GM23338 (cell line): ENCODE measurements around the gene HS6ST3. TPM values are rescaled to one million over a fixed set of nuclear protein-coding genes. Genes with fewer than 3 reads are reported as not detected.

Experiments
- ATAC-seq: fragments of 200-7000 bp; cut with Tn5 transposase; 3 replicates; pipeline ENCODE4 v1.9.1; 2020
- DNase-seq: peaks from one replicate; pipeline ENCODE4 v3.0.0-alpha.2; 2015; ENCODE audit warnings: low spot score
- H2AFZ ChIP-seq: fragments of 200-600 bp; sonication (generic); 2 replicates; pipeline ENCODE4 v1.8.0; 2016; ENCODE audit warnings: antibody characterized with exemption, mild to moderate bottlenecking, moderate library complexity
- H3F3A ChIP-seq: fragments of 200-600 bp; sonication (generic); replicated peaks from 2 replicates; pipeline ENCODE4 v1.8.0; 2017; ENCODE audit warnings: antibody characterized with exemption, mixed run types, low read depth
- H3K27ac ChIP-seq: fragments of 200-600 bp; sonication (generic); 2 replicates; pipeline ENCODE4 v1.6.1; 2016; ENCODE audit warnings: low read depth
- H3K27me3 ChIP-seq: fragments of 200-600 bp; sonication (generic); 2 replicates; pipeline ENCODE4 v1.8.0; 2016; ENCODE audit warnings: mild to moderate bottlenecking, mixed run types, moderate library complexity; ENCODE audit not compliant: insufficient read depth
- H3K36me3 ChIP-seq: fragments of 200-600 bp; sonication (generic); 2 replicates; pipeline ENCODE4 v1.8.0; 2016; ENCODE audit warnings: mild to moderate bottlenecking; ENCODE audit not compliant: insufficient read depth
- H3K4me1 ChIP-seq: fragments of 200-600 bp; sonication (generic); 2 replicates; pipeline ENCODE4 v1.8.0; 2016; ENCODE audit warnings: mild to moderate bottlenecking, moderate library complexity; ENCODE audit not compliant: insufficient read depth
- H3K4me2 ChIP-seq: fragments of 200-600 bp; sonication (generic); 2 replicates; pipeline ENCODE4 v1.7.1; 2017; ENCODE audit warnings: mixed run types
- H3K4me3 ChIP-seq: fragments of 200-600 bp; sonication (generic); 2 replicates; pipeline ENCODE4 v1.6.1; 2016; ENCODE audit warnings: mixed run types
- H3K79me2 ChIP-seq: fragments of 200-600 bp; sonication (generic); replicated peaks from 2 replicates; pipeline ENCODE4 v1.8.0; 2017; ENCODE audit warnings: mild to moderate bottlenecking; ENCODE audit not compliant: insufficient read depth
- H3K9me2 ChIP-seq: fragments of 200-600 bp; sonication (generic); 2 replicates; pipeline ENCODE4 v1.8.0; 2017; ENCODE audit not compliant: insufficient read depth
- H4K20me1 ChIP-seq: fragments of 200-600 bp; sonication (generic); replicated peaks from 2 replicates; pipeline ENCODE4 v1.8.0; 2017; ENCODE audit warnings: mild to moderate bottlenecking; ENCODE audit not compliant: insufficient read depth
- H3K27ac Mint-ChIP-seq: 2 replicates; pipeline ENCODE4 v1.8.0; 2020; ENCODE audit warnings: inconsistent platforms, mild to moderate bottlenecking, moderate library complexity, mixed read lengths
- H3K27me3 Mint-ChIP-seq: 3 replicates; pipeline ENCODE4 v1.8.0; 2022; ENCODE audit warnings: low read depth, mild to moderate bottlenecking, moderate library complexity, mixed read lengths, inconsistent platforms; ENCODE audit not compliant: insufficient read depth, poor library complexity
- H3K36me3 Mint-ChIP-seq: 3 replicates; pipeline ENCODE4 v1.8.0; 2021; ENCODE audit warnings: low read depth, mild to moderate bottlenecking, inconsistent platforms, moderate library complexity, mixed read lengths
- H3K4me1 Mint-ChIP-seq: 3 replicates; pipeline ENCODE4 v1.8.0; 2020; ENCODE audit warnings: mild to moderate bottlenecking, inconsistent platforms, mixed read lengths
- H3K4me3 Mint-ChIP-seq: 3 replicates; pipeline ENCODE4 v1.8.0; 2021; ENCODE audit warnings: moderate library complexity, mild to moderate bottlenecking, inconsistent platforms, mixed read lengths
- H3K9me3 Mint-ChIP-seq: 3 replicates; pipeline ENCODE4 v1.8.0; 2020; ENCODE audit warnings: moderate library complexity, mild to moderate bottlenecking, inconsistent platforms, mixed read lengths
- CREB1 ChIP-seq: fragments of 250-450 bp; sonication (Bioruptor Pico); IDR thresholded peaks from 2 replicates; pipeline ENCODE4 v1.5.0; 2020; ENCODE audit warnings: low read depth, mild to moderate bottlenecking, moderate library complexity
- EZH2 ChIP-seq: fragments of 200-600 bp; sonication (generic); IDR thresholded peaks from one replicate; pipeline ENCODE4 v1.8.0; 2017; ENCODE audit warnings: antibody characterized with exemption, mild to moderate bottlenecking, low read depth; ENCODE audit not compliant: unreplicated experiment
- EZH2phosphoT487 ChIP-seq: fragments of 200-600 bp; sonication (generic); IDR thresholded peaks from one replicate; pipeline ENCODE4 v1.8.1; 2018; ENCODE audit warnings: antibody characterized with exemption; ENCODE audit not compliant: unreplicated experiment
- JUNB ChIP-seq: IDR thresholded peaks from one replicate; pipeline ENCODE4 v1.6.1; 2016; ENCODE audit warnings: antibody characterized with exemption; ENCODE audit not compliant: unreplicated experiment
- NANOG ChIP-seq: IDR thresholded peaks from 2 replicates; pipeline ENCODE4 v1.6.1; 2016; ENCODE audit warnings: antibody characterized with exemption, borderline replicate concordance
- POLR2AphosphoS5 ChIP-seq: IDR thresholded peaks from 2 replicates; pipeline ENCODE4 v1.6.1; 2016; ENCODE audit warnings: antibody characterized with exemption, low read depth
- REST ChIP-seq: IDR thresholded peaks from one replicate; pipeline ENCODE4 v1.6.1; 2018; ENCODE audit warnings: antibody characterized with exemption; ENCODE audit not compliant: unreplicated experiment
- STAT1 ChIP-seq: IDR thresholded peaks from one replicate; pipeline ENCODE4 v1.6.1; 2016; ENCODE audit warnings: antibody characterized with exemption; ENCODE audit not compliant: unreplicated experiment
- ZNF114 ChIP-seq: fragments of 250-450 bp; sonication (Bioruptor Pico); IDR thresholded peaks from 2 replicates; pipeline ENCODE4 v1.5.0; 2020; ENCODE audit warnings: mild to moderate bottlenecking, moderate library complexity
- ZNF331 ChIP-seq: fragments of 250-450 bp; sonication (Bioruptor Pico); IDR thresholded peaks from 2 replicates; pipeline ENCODE4 v1.5.0; 2020; ENCODE audit warnings: low read depth, mild to moderate bottlenecking, moderate library complexity
- ZNF462 ChIP-seq: fragments of 250-450 bp; sonication (Bioruptor Pico); IDR thresholded peaks from 2 replicates; pipeline ENCODE4 v1.5.0; 2020; ENCODE audit warnings: mild to moderate bottlenecking, moderate library complexity
- polyA plus RNA-seq: library from polyadenylated mRNA; unstranded; fragments of >200 nt; fragmentation: Nextera tagmentation; extraction: Ambion mirVana; gene quantifications from 2 replicates; pipeline ENCODE4 v1.2.1, GENCODE V29; 2016
- total RNA-seq: library from RNA; depleted of rRNA; stranded (reverse); fragments of >200 nt; shearing (Covaris generic); gene quantifications from 2 replicates; pipeline ENCODE4 v1.2.3, GENCODE V29; 2014
- TF ChIP-seq, protein P1 (sequence below), 2 experiments: fragments of 200-600 bp in 1 of 2; sonication (generic) in 1 of 2; conservative IDR thresholded peaks; 2 replicates each; pipeline versions ENCODE4 v1.5.1 to v1.6.1; 2016 to 2017; ENCODE audit warnings: antibody characterized with exemption in 2 of 2, low read depth in 2 of 2, mild to moderate bottlenecking in 2 of 2, moderate library complexity in 1 of 2

Gene HS6ST3
- total and polyA plus RNA-seq, 2 experiments from 2014 or later, result 0.52 to 0.80 TPM

- H3K4me2 ChIP-seq, result no peak overlapping the region
- Mint-ChIP-seq H3K4me3 (no peak overlapping the region), H3K9me3 (no peaks in the 10 kb centered on the region), H3K4me1 (peaks cover 18% of the 10 kb centered on the region), H3K27ac (no peak overlapping the region), H3K36me3 (no peaks in the 10 kb centered on the region), H3K27me3 (peaks cover 4% of the 10 kb centered on the region)
- ATAC-seq (no peak), DNase-seq (no peak)
- no peaks in the 10 kb centered on the region for H3K36me3 ChIP-seq
- H3K27me3 ChIP-seq, result no peaks in the 10 kb centered on the region
- no peaks in the 10 kb centered on the region for H3K79me2 ChIP-seq
- H3K4me3 ChIP-seq, result no peak overlapping the region
- H3K27ac ChIP-seq, result no peak overlapping the region
- H4K20me1 ChIP-seq, result no peaks in the 10 kb centered on the region
- H2AFZ ChIP-seq, result no peak overlapping the region
- no peaks in the 10 kb centered on the region for H3K9me2 ChIP-seq
- H3F3A ChIP-seq, result no peaks in the 10 kb centered on the region
- TF ChIP-seq EZH2, result no peak
- TF ChIP-seq STAT1, result no peak
- no peak for TF ChIP-seq POLR2AphosphoS5
- TF ChIP-seq JUNB, result no peak
- no peak for TF ChIP-seq ZNF331 (CRISPR knock-in tag)
- no peak for TF ChIP-seq EZH2phosphoT487
- TF ChIP-seq, protein P1, sequence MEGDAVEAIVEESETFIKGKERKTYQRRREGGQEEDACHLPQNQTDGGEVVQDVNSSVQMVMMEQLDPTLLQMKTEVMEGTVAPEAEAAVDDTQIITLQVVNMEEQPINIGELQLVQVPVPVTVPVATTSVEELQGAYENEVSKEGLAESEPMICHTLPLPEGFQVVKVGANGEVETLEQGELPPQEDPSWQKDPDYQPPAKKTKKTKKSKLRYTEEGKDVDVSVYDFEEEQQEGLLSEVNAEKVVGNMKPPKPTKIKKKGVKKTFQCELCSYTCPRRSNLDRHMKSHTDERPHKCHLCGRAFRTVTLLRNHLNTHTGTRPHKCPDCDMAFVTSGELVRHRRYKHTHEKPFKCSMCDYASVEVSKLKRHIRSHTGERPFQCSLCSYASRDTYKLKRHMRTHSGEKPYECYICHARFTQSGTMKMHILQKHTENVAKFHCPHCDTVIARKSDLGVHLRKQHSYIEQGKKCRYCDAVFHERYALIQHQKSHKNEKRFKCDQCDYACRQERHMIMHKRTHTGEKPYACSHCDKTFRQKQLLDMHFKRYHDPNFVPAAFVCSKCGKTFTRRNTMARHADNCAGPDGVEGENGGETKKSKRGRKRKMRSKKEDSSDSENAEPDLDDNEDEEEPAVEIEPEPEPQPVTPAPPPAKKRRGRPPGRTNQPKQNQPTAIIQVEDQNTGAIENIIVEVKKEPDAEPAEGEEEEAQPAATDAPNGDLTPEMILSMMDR (conservative IDR thresholded peaks at IDR 0.05; ENCODE audit: low read depth in 2 of 2), result no peak
- TF ChIP-seq ZNF114 (CRISPR knock-in tag), result no peak
- TF ChIP-seq REST, result no peak
- TF ChIP-seq CREB1 (CRISPR knock-in tag), result no peak
- TF ChIP-seq NANOG, result no peak
- H3K4me1 ChIP-seq, result 0 out of 2 replicates have a peak, but pooled peaks cover 11% of the 10 kb centered on the region
Observed at GRCh38 chr13:96450326-96451020, 360.6 kb downstream of the HS6ST3 start.

GRCh38 chr13:96454466-96454865 is 364.6 kb downstream of the HS6ST3 start:
- no peak overlapping the region for H2AFZ ChIP-seq
- H3K9me2 ChIP-seq, result no peaks in the 10 kb centered on the region
- Mint-ChIP-seq H3K9me3 (no peaks in the 10 kb centered on the region), H3K4me1 (peaks cover 13% of the 10 kb centered on the region), H3K27me3 (peaks cover 2% of the 10 kb centered on the region), H3K4me3 (no peak overlapping the region), H3K27ac (no peak overlapping the region), H3K36me3 (no peaks in the 10 kb centered on the region)
- H3K79me2 ChIP-seq, result no peaks in the 10 kb centered on the region
- H3K4me3 ChIP-seq, result no peak overlapping the region
- 0 out of 2 replicates have a peak, but pooled peaks cover 8% of the 10 kb centered on the region for H3K4me1 ChIP-seq
- no peaks in the 10 kb centered on the region for H4K20me1 ChIP-seq
- H3F3A ChIP-seq, result no peaks in the 10 kb centered on the region
- H3K4me2 ChIP-seq, result peak overlapping the region; percentile 16; the same call in 1 of the 2 replicates
- no peaks in the 10 kb centered on the region for H3K36me3 ChIP-seq
- DNase-seq, result no peak
- H3K27me3 ChIP-seq, result no peaks in the 10 kb centered on the region
- ATAC-seq, result peak; percentile 44
- H3K27ac ChIP-seq, result no peak overlapping the region
- no peak for TF ChIP-seq ZNF462 (CRISPR knock-in tag)
